Memory B cell (primary cell): ENCODE data around the gene DNAAF5.

Experiments used
- ATAC-seq: fragments of 150-1000 bp; cut with Tn5 transposase; 2 replicates; pipeline ENCODE4 v1.10.0; 2021; ENCODE audit warnings: low read depth, mild to moderate bottlenecking, moderate library complexity
- DNase-seq, 2 donors: peaks; one replicate each; pipeline ENCODE4 v3.0.0; 2022; ENCODE audit warnings: low spot score in 2 of 2
- H3K27ac Mint-ChIP-seq: one replicate; pipeline ENCODE4 v1.8.0; 2022; ENCODE audit warnings: mild to moderate bottlenecking, moderate library complexity, mixed read lengths
- H3K27me3 Mint-ChIP-seq: one replicate; pipeline ENCODE4 v1.8.0; 2022; ENCODE audit warnings: mixed read lengths
- H3K36me3 Mint-ChIP-seq: one replicate; pipeline ENCODE4 v1.8.0; 2022; ENCODE audit warnings: mild to moderate bottlenecking, mixed read lengths
- H3K4me1 Mint-ChIP-seq: one replicate; pipeline ENCODE4 v1.8.0; 2022; ENCODE audit warnings: mixed read lengths
- H3K4me3 Mint-ChIP-seq: one replicate; pipeline ENCODE4 v1.8.0; 2022; ENCODE audit warnings: mild to moderate bottlenecking, moderate library complexity, mixed read lengths
- H3K9me3 Mint-ChIP-seq: one replicate; pipeline ENCODE4 v1.8.0; 2022; ENCODE audit warnings: mixed read lengths

DNAAF5 gene

DNA sequence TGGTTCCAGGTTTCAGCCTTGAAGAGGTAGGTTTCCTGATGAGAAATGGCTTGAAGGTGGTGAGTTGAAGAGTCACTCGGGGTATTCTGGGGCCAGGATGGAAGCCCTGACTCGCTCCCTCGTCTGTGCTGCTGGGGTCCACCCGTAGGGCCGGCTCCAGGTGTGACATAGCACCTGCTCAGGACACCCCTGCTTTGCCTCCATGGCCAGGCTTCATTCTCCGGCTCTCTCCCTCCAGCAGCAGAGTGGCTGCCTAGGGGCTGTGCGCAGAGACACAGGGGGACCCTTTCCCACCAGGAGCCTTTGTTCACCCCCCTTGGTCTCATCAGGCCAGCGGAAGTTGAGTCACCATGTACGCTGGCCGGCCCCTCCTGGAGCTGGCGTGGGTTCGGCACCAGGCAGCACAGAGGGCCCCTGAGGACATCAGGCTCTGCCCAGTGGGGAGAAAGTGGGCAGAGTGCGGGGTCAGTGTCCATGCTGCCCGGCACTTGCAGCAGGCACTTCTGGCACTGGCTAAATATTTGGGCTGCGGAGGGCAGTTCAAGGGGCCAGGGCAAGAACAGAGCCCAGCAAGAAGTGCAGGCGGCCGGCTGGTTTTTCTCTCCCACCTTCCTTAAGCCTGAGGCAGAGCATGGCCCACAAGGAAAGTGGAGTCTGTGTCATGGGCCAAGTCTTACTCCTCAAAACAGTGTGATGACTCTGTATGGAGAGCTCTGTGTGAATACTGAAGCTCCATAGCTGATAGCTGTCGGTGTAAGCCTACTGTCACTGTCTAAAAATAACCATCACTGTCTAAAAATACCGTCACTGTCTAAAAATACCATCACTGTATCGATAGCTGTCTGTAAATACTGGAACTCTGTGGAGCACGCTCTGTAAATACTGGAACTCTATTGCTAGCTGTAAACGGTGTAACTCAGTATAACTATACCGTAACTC is 4.3 kb downstream of the DNAAF5 start:
- peaks cover 7% of the 10 kb centered on the region for H3K36me3 Mint-ChIP-seq
- ATAC-seq = no peak
- peaks cover 13% of the 10 kb centered on the region for H3K4me1 Mint-ChIP-seq
- H3K27ac Mint-ChIP-seq = no peak overlapping the region
- H3K27me3 Mint-ChIP-seq = no peaks in the 10 kb centered on the region
- H3K4me3 Mint-ChIP-seq = no peak overlapping the region
- DNase-seq = no peak
- H3K9me3 Mint-ChIP-seq = no peaks in the 10 kb centered on the region

DNA sequence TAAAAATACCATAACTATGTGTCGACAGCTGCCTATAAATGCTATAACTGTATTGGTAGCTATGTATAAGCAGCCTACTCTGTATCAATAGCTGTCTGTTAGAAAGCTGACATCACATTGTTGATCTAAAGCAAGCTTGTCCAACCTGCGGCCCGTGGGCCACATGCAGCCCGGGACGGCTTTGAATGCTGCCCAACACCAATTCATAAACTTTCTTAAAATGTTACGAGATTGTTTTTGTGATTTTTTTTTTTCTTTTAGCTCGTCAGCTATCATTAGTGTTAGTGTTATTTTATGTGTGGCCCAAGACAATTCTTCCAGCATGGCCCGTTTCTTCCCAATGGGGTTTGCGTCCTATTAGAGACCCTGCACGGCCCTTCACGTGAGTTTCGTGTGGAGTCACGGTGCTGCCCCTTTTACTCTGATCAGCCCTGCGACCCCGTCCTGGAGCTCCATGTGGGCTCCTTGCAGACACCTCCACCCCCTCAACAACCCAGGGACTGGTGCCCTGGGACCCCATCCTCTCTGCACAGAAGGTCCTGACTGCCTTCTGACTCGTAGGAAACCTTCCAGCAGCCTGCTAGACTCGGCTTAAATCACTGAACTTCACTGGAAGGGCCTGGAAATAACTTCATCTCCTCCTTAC is 5.1 kb downstream of the DNAAF5 start:
- no peak overlapping the region for H3K27ac Mint-ChIP-seq
- ATAC-seq (no peak), DNase-seq (no peak)
- H3K27me3 Mint-ChIP-seq = no peaks in the 10 kb centered on the region
- peaks cover 10% of the 10 kb centered on the region for H3K4me1 Mint-ChIP-seq
- no peaks in the 10 kb centered on the region for H3K9me3 Mint-ChIP-seq
- H3K36me3 Mint-ChIP-seq = peaks cover 7% of the 10 kb centered on the region
- no peak overlapping the region for H3K4me3 Mint-ChIP-seq

DNA sequence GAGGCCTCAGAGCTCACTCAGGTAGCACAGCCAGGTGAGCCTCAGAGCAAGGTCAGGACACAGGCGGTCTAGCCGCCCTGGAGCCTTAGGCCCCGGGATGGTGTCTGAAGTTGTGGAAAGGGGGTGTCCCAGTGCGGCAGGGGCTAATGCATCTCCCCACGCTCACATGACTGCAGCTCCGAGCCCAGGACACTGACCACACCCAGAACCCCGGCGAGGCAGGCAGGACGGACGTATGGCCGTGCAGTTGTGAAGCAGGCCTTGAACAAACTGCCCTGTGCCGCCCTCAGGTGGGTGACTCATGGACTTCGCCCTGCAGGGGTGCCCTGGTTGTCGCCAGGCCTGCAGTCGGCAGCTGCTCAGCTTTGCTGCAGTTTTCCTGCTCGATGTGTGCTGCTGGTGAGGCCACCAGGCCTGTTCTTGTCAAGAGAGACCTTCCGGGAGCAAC is 5.6 kb downstream of the DNAAF5 start:
- no peak overlapping the region for H3K4me3 Mint-ChIP-seq
- peaks cover 7% of the 10 kb centered on the region for H3K36me3 Mint-ChIP-seq

DNA sequence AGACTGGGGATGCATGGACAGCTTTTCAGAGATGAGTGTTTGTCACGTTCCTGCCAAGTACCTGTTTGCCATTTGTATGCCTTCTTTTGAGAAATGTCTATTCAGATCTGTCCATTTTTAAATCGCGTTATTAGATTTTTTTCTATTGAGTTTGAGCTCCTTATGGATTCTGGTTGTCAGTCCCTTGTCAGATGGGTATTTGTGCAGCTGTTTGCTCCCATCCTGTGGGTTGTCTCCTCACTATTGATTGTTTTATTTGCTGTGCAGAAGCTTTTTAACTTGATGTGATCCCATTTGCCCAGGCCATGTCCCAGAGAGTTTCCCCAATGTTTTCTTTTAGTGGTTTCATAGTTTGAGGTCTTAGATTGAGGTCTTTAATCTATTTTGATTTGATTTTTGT is 6.1 kb downstream of the DNAAF5 start:
- Mint-ChIP-seq H3K4me3 (no peak overlapping the region), H3K36me3 (peaks cover 5% of the 10 kb centered on the region), H3K27ac (no peak overlapping the region), H3K4me1 (peaks cover 8% of the 10 kb centered on the region), H3K27me3 (no peaks in the 10 kb centered on the region), H3K9me3 (no peaks in the 10 kb centered on the region)
- DNase-seq (no peak), ATAC-seq (no peak)

More for the DNA sequence above, 5.6 kb downstream of the DNAAF5 start:
- H3K9me3 Mint-ChIP-seq = no peaks in the 10 kb centered on the region
- ATAC-seq (no peak), DNase-seq (no peak)
- H3K27me3 Mint-ChIP-seq = no peaks in the 10 kb centered on the region
- no peak overlapping the region for H3K27ac Mint-ChIP-seq
- H3K4me1 Mint-ChIP-seq = peaks cover 10% of the 10 kb centered on the region

DNA sequence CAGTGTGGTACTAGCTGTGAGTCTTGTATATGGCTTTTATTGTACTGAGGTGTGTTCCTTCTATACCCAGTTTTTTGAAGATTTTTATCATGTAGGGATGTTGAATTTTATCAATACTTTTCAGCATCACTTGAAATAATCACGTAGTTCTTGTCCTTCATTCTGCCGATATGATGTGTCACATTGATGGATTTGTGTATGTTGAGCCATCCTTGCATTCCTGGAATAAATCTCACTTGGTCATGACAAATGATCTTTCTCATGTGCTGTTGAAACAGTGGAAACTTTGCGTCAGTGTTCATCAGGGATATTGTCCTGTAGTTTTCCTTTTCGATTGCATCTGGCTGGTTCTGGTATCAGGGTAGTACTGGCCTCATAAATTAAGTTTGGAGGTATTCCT is 7.7 kb downstream of the DNAAF5 start:
- DNase-seq (no peak), ATAC-seq (no peak)
- no peak overlapping the region for H3K27ac Mint-ChIP-seq
- no peak overlapping the region for H3K4me3 Mint-ChIP-seq
- peaks cover 7% of the 10 kb centered on the region for H3K4me1 Mint-ChIP-seq
- H3K36me3 Mint-ChIP-seq = peaks cover 10% of the 10 kb centered on the region
- H3K27me3 Mint-ChIP-seq = no peaks in the 10 kb centered on the region
- no peaks in the 10 kb centered on the region for H3K9me3 Mint-ChIP-seq

DNA sequence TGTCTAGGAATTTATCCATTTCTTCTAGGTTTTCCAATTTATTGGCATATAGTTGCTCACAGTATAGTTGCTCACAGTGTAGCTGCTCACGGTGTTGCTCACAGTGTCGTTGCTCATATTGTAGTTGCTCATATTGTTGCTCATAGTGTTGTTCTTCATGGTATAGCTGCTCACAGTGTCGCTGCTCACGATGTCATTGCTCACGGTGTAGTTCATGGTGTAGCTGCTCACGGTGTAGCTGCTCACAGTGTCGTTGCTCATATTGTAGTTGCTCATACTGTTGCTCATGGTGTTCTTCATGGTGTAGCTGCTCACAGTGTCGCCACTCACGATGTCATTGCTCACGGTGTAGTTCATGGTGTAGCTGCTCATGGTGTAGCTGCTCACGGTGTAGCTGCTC is 8.3 kb downstream of the DNAAF5 start:
- H3K9me3 Mint-ChIP-seq = no peaks in the 10 kb centered on the region
- peaks cover 5% of the 10 kb centered on the region for H3K4me1 Mint-ChIP-seq
- H3K4me3 Mint-ChIP-seq = no peak overlapping the region
- peaks cover 10% of the 10 kb centered on the region for H3K36me3 Mint-ChIP-seq
- DNase-seq (no peak), ATAC-seq (no peak)
- no peak overlapping the region for H3K27ac Mint-ChIP-seq
- H3K27me3 Mint-ChIP-seq = no peaks in the 10 kb centered on the region

DNA sequence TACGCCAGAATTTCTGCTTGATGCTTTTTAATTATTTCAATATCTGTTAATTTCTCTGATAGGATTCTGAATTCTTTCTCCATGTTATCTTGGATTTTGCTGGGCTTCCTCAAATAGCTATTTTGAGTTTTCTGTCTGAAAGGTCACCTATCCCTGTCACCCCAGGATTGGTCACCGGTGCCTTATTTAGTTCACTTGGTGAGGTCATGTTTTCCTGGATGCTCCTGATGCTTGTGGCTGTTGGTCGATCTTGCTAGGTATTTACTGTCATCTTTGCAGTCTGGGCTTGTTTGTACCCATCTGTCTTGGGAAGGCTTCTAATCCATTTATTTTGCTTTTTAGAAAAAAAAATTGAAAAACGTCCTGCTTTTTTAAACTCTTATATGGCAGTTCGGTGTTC is 11.7 kb downstream of the DNAAF5 start:
- Mint-ChIP-seq H3K4me3 (no peak overlapping the region), H3K27ac (peak overlapping the region; percentile 8), H3K9me3 (no peaks in the 10 kb centered on the region), H3K27me3 (no peaks in the 10 kb centered on the region), H3K4me1 (peaks cover 5% of the 10 kb centered on the region), H3K36me3 (peaks cover 15% of the 10 kb centered on the region)
- ATAC-seq = no peak
- DNase-seq = no peak

DNA sequence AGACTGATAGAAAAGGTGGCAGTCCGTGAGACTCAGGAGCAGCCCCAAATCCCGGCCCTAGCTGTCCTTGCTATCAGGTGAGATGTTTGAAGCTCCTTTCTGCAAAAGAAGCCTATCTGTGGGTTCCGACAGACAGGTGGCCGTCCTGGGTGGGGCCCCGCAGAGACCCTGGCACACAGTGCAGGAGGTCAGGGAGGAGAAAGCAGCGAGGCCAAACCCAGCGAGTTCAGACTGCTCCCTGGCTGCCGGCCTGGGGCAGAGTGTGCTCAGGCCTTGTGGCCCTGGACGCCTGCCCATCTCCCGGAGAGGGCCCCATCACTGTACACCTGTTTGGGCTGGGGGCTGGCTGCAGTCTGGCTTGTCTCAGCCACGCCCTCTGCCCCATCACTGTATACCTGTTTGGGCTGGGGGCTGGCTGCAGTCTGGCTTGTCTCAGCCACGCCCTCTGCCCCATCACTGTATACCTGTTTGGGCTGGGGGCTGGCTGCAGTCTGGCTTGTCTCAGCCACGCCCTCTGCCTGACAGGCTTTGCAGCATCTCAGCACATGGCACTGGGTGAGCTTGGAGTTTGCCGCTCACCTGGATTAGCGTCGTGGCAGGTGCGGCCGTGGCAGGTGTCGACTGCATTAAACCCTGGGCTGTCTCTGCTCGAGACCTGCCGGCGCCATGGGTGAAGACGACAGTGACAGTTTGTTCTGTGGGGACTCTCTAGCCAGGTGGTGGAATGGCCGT is 12.4 kb downstream of the DNAAF5 start:
- no peak overlapping the region for H3K27ac Mint-ChIP-seq
- H3K27me3 Mint-ChIP-seq = no peaks in the 10 kb centered on the region
- no peak for DNase-seq
- H3K9me3 Mint-ChIP-seq = no peaks in the 10 kb centered on the region
- no peak overlapping the region for H3K4me3 Mint-ChIP-seq
- H3K4me1 Mint-ChIP-seq = peaks cover 5% of the 10 kb centered on the region
- ATAC-seq = no peak
- peaks cover 13% of the 10 kb centered on the region for H3K36me3 Mint-ChIP-seq

DNA sequence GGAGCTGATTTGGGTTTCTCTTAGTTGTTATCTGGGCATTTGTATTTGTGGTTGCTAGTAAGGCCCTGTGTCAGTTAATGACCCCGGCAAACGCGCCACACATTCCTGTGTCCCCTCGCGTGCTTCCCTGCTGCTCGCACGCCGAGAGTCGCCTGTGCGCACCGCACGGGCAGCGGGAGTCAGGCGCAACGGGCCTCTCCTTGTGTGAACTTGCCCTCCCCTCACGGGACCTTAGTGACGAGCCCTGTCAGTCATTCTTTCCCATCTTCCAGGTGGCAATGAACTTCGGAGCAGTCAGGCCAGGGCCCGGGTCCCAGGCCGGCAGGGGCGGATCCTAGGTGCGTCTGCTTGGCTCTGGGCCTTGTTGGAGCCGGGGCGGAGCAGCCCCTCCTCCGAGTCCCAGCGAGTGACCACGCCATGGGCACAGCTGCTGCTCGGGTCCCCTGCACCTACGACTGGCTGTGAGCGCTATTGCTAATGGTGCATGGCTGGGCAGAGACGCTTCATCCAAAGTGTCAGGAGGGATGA is 13.0 kb downstream of the DNAAF5 start:
- no peak for ATAC-seq
- Mint-ChIP-seq H3K4me3 (no peak overlapping the region), H3K4me1 (peaks cover 5% of the 10 kb centered on the region), H3K27me3 (no peaks in the 10 kb centered on the region), H3K36me3 (peaks cover 16% of the 10 kb centered on the region), H3K27ac (no peak overlapping the region), H3K9me3 (no peaks in the 10 kb centered on the region)
- DNase-seq = no peak

DNA sequence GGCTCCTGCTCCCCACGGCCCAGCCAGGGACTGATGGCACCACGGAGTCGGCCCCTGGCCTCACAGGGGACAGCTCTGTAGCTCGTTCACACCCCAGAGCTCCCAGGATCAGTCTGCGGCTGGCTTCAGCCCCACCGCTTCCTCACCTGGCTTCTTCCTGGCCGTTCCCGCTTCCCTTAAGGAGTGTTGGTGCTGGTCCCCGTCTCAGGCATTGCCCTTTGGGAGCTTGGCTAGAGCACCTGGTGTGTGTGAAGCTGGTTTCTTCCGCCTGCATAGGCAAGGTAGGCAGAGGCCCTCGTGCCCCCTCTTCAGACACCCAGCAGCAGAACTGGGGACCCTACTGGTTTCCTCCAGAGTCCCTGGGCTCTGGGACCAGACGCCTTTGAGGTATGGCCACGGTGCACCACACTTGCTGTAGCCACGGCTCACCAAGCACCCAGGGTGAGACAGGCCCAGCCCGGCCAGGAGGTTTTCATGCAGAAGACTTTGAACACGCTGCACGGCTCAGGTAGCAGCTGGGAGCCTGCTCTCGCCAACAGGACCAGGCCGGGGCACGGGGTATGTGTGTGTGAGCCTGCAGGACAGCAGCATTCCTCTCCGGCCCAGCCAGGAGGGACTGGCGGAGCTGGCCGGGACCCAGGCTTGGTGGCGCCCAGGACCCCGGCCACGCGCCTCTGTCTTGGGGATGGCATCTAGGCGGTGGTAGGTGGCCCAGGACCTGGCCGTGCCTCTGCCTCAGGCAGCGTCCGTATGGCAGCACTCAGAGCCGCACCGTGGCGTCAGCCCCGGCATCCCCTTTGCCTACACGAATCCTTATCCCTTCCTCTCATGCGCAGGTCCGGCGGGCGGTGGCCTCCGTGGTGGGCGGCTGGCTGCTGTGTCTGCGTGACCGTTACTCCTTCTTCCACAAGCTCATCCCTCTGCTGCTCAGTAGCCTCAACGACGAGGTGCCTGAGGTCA is 13.8 kb downstream of the DNAAF5 start:
- DNase-seq (no peak), ATAC-seq (no peak)
- peaks cover 5% of the 10 kb centered on the region for H3K4me1 Mint-ChIP-seq
- H3K36me3 Mint-ChIP-seq = peaks cover 23% of the 10 kb centered on the region
- H3K9me3 Mint-ChIP-seq = no peaks in the 10 kb centered on the region
- no peak overlapping the region for H3K4me3 Mint-ChIP-seq
- no peaks in the 10 kb centered on the region for H3K27me3 Mint-ChIP-seq
- H3K27ac Mint-ChIP-seq = no peak overlapping the region

DNA sequence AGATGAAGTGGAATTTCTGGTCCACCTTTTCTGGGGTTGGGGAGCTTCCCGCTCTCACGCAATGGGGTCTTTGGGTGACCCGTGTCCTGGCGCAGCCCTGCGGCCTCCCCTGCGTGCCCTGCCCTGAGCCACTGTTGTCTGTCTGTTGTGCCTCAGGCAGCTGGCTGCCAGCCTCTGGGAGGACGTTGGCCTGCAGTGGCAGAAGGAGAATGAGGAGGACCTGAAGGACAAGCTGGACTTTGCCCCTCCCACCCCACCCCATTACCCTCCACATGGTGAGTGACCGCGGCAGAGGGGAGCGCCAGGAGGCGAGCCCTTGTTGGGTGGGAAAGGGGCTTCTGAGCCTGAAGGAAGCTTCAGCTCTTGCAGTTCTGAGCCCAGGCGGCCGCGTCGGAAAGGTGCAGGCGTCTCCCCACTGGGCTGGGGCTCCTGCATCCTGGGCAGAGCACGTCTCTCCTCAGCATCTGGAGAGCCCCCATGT is 14.7 kb downstream of the DNAAF5 start:
- no peak overlapping the region for H3K4me3 Mint-ChIP-seq
- ATAC-seq (no peak), DNase-seq (no peak)
- peaks cover 27% of the 10 kb centered on the region for H3K36me3 Mint-ChIP-seq
- H3K4me1 Mint-ChIP-seq = peaks cover 5% of the 10 kb centered on the region
- no peak overlapping the region for H3K27ac Mint-ChIP-seq
- no peaks in the 10 kb centered on the region for H3K9me3 Mint-ChIP-seq
- H3K27me3 Mint-ChIP-seq = no peaks in the 10 kb centered on the region

DNA sequence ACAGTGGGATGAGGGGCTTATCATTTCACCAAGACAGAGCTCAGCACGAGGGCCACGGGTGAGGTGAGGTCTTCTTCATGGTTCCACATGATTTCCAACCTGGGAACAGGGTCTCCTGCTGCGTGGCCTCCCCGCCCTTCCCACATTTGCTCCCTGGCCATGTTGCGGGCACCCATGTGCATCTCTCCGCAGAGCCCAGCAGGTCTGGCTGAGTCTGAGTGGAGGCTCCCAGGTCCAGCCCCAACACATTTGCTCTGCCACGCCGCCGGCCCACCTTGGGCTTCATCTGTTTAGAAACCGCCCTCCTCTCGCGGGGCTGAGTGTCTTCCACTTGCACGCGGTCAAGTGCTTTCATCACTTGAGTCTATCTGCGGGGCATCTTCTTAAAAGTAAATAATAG is 15.4 kb downstream of the DNAAF5 start:
- Mint-ChIP-seq H3K4me3 (no peak overlapping the region), H3K9me3 (no peaks in the 10 kb centered on the region)

DNA sequence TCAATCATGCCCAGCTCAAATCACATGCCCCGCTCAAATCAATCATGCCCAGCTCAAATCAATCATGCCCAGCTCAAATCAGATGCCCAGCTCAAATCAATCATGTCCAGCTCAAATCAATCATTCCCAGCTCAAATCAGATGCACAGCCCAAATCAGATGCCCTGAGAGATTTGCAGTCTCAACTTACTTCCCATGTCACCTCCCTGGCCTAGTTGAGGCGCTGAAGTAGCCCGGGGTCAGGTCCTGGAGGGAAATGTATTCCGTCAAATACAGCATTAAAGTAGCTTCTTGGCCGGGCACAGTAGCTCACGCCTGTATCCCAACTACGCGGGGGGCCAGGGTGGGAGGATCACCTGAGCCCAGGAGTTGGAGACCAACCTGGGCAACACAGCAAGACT is 16.3 kb downstream of the DNAAF5 start:
- peaks cover 3% of the 10 kb centered on the region for H3K4me1 Mint-ChIP-seq
- no peak overlapping the region for H3K27ac Mint-ChIP-seq
- H3K4me3 Mint-ChIP-seq = no peak overlapping the region
- peaks cover 25% of the 10 kb centered on the region for H3K36me3 Mint-ChIP-seq
- no peak for ATAC-seq
- DNase-seq = no peak
- no peaks in the 10 kb centered on the region for H3K9me3 Mint-ChIP-seq
- no peaks in the 10 kb centered on the region for H3K27me3 Mint-ChIP-seq

More for the DNA sequence above, 15.4 kb downstream of the DNAAF5 start:
- Mint-ChIP-seq H3K4me1 (peaks cover 5% of the 10 kb centered on the region), H3K36me3 (peaks cover 27% of the 10 kb centered on the region), H3K27ac (no peak overlapping the region), H3K27me3 (no peaks in the 10 kb centered on the region)
- no peak for DNase-seq
- ATAC-seq = no peak
